Measurements from ENCODE around the gene RFX1. TPM values are rescaled to one million over a fixed set of nuclear protein-coding genes. Genes with fewer than 3 reads are reported as not detected.
"Not testable (repeated sequence)": the region's sequence is repeated elsewhere in the genome, so short reads cannot be mapped to it uniquely, and the experiment has no call there.

The RFX1 gene
- polyA plus RNA-seq, 1 donor from 2014 or later, result 2.2 TPM

DNA sequence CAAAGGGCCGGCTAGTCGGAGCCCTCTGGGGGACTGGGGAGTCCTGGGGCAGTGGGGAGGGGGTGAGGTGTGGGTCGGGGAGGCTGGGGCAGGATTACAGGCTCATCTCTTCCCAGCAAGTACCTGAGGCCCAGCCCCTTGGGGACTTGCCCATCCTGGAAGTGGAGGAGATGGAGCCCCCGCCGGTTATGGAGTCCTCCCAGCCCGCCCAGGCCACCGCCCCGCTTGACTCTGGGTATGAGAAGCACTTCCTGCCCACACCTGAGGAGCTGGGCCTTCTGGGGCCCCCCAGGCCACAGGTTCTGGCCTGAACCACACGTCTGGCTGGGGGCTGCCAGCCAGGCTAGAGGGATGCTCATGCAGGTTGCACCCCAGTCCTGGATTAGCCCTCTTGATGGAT, 45.9 kb upstream of the RFX1 start:
- TF ChIP-seq TAF1 (IDR thresholded peaks at IDR 0.05; ENCODE audit: low read depth) (no peak), REST (IDR thresholded peaks at IDR 0.05; ENCODE audit: borderline replicate concordance) (no peak), CTCF (IDR thresholded peaks at IDR 0.05; ENCODE audit: poor library complexity, severe bottlenecking) (no peak), POLR2AphosphoS5 (IDR thresholded peaks at IDR 0.05) (no peak), MXI1 (conservative IDR thresholded peaks at IDR 0.05; ENCODE audit: poor library complexity, severe bottlenecking) (no peak), EP300 (conservative IDR thresholded peaks at IDR 0.05; ENCODE audit: poor library complexity, severe bottlenecking) (no peak), SMC3 (conservative IDR thresholded peaks at IDR 0.05; ENCODE audit: poor library complexity) (no peak), EZH2 (IDR thresholded peaks at IDR 0.05; ENCODE audit: borderline replicate concordance, insufficient read depth, low read length, poor library complexity, severe bottlenecking) (no peak), RAD21 (conservative IDR thresholded peaks at IDR 0.05) (no peak)
- H3K79me2 ChIP-seq (replicated peaks; ENCODE audit: insufficient read depth, low read length), result no peaks in the 10 kb centered on the region
- no peaks in the 10 kb centered on the region for H3K9me3 ChIP-seq (ENCODE audit: low read length)
- no peak overlapping the region for H3K4me2 ChIP-seq (ENCODE audit: low read length)
- H3K27ac ChIP-seq (ENCODE audit: low read length), result no peak overlapping the region
- no peaks in the 10 kb centered on the region for H3K27me3 ChIP-seq (ENCODE audit: insufficient read depth, low read depth, low read length)
- H3K9me2 ChIP-seq (ENCODE audit: insufficient read depth, low read length), result no peaks in the 10 kb centered on the region
- no peaks in the 10 kb centered on the region for H3F3A ChIP-seq (ENCODE audit: insufficient read depth, low read length, poor library complexity, severe bottlenecking)
- no peaks in the 10 kb centered on the region for H3K36me3 ChIP-seq (ENCODE audit: insufficient read depth, low read length)
- H2AFZ ChIP-seq (ENCODE audit: low read depth, low read length), result no peak overlapping the region
- H3K4me3 ChIP-seq (ENCODE audit: low read length), result no peak overlapping the region
- H4K20me1 ChIP-seq (ENCODE audit: insufficient read depth), result no peaks in the 10 kb centered on the region
- H3K9ac ChIP-seq (ENCODE audit: low read length), result no peak overlapping the region

GRCh38 chr19:14050961-14051360, 44.8 kb upstream of the RFX1 start:
- H3F3A ChIP-seq (ENCODE audit: insufficient read depth, low read length, poor library complexity, severe bottlenecking); H3K9me3 ChIP-seq (ENCODE audit: low read length); H3K4me3 ChIP-seq (ENCODE audit: low read length); H2AFZ ChIP-seq (ENCODE audit: low read depth, low read length); H3K9me2 ChIP-seq (ENCODE audit: insufficient read depth, low read length); H3K27ac ChIP-seq (ENCODE audit: low read length); H3K79me2 ChIP-seq (replicated peaks; ENCODE audit: insufficient read depth, low read length); H3K4me2 ChIP-seq (ENCODE audit: low read length); H4K20me1 ChIP-seq (ENCODE audit: insufficient read depth); H3K36me3 ChIP-seq (ENCODE audit: insufficient read depth, low read length); H3K27me3 ChIP-seq (ENCODE audit: insufficient read depth, low read depth, low read length); H3K9ac ChIP-seq (ENCODE audit: low read length): not testable (repeated sequence)

GRCh38 chr19:14050512-14050911, 44.4 kb upstream of the RFX1 start:
- no peak overlapping the region for H2AFZ ChIP-seq (ENCODE audit: low read depth, low read length)
- no peaks in the 10 kb centered on the region for H3K9me3 ChIP-seq (ENCODE audit: low read length)
- H3K9ac ChIP-seq (ENCODE audit: low read length), result no peak overlapping the region
- no peak for TF ChIP-seq EZH2 (IDR thresholded peaks at IDR 0.05; ENCODE audit: borderline replicate concordance, insufficient read depth, low read length, poor library complexity, severe bottlenecking)
- no peak for TF ChIP-seq TAF1 (IDR thresholded peaks at IDR 0.05; ENCODE audit: low read depth)
- no peak for TF ChIP-seq EP300 (conservative IDR thresholded peaks at IDR 0.05; ENCODE audit: poor library complexity, severe bottlenecking)
- TF ChIP-seq REST (IDR thresholded peaks at IDR 0.05; ENCODE audit: borderline replicate concordance), result no peak
- TF ChIP-seq CTCF (IDR thresholded peaks at IDR 0.05; ENCODE audit: poor library complexity, severe bottlenecking), result no peak
- no peak for TF ChIP-seq MXI1 (conservative IDR thresholded peaks at IDR 0.05; ENCODE audit: poor library complexity, severe bottlenecking)
- no peak for TF ChIP-seq RAD21 (conservative IDR thresholded peaks at IDR 0.05)
- TF ChIP-seq POLR2AphosphoS5 (IDR thresholded peaks at IDR 0.05), result no peak
- no peak for TF ChIP-seq SMC3 (conservative IDR thresholded peaks at IDR 0.05; ENCODE audit: poor library complexity)
- H3K27me3 ChIP-seq (ENCODE audit: insufficient read depth, low read depth, low read length), result no peaks in the 10 kb centered on the region
- no peaks in the 10 kb centered on the region for H3F3A ChIP-seq (ENCODE audit: insufficient read depth, low read length, poor library complexity, severe bottlenecking)
- no peaks in the 10 kb centered on the region for H3K9me2 ChIP-seq (ENCODE audit: insufficient read depth, low read length)
- no peak overlapping the region for H3K27ac ChIP-seq (ENCODE audit: low read length)
- no peaks in the 10 kb centered on the region for H3K79me2 ChIP-seq (replicated peaks; ENCODE audit: insufficient read depth, low read length)
- H3K4me2 ChIP-seq (ENCODE audit: low read length), result no peak overlapping the region
- H4K20me1 ChIP-seq (ENCODE audit: insufficient read depth), result no peaks in the 10 kb centered on the region
- no peak overlapping the region for H3K4me3 ChIP-seq (ENCODE audit: low read length)
- H3K36me3 ChIP-seq (ENCODE audit: insufficient read depth, low read length), result no peaks in the 10 kb centered on the region

Measured in neural cell (in vitro differentiated cells).